GM18505 (cell line): ENCODE measurements around the gene PRAMEF1.
"Not testable (repeated sequence)": the region's sequence is repeated elsewhere in the genome, so short reads cannot be mapped to it uniquely, and the experiment has no call there.

Source experiments
- ATAC-seq: cut with Tn5 transposase; IDR thresholded peaks from one replicate; pipeline ENCODE4 v1.9.1; 2021; ENCODE audit not compliant: unreplicated experiment
- POLR2A ChIP-seq: IDR thresholded peaks from 4 replicates; pipeline ENCODE4 v1.6.1; 2011; ENCODE audit warnings: borderline replicate concordance; ENCODE audit not compliant: insufficient read depth, insufficient read length; ENCODE audit errors: extremely low read depth

Gene PRAMEF1

DNA sequence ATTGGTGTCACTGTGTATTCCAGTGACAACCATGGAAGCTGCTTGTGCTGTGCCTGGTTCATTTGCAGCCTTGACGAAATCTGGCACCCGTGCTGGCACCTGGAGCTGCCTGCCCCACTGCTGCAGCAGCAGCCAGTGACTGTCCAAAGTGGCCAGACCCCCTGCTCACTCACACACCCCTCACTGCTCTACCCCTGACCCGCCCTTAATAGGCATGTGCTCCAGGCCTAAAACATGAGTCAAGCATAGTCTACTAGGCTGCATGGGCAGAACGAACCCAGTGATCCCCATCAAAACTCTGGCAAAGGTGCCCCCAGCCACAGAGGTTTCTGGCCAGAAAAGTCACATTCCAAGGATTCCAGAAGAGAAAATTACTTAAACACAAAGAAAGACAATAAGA is 7.7 kb downstream of the PRAMEF1 start:
- no peak for TF ChIP-seq POLR2A
- no peak for ATAC-seq

- TF ChIP-seq POLR2A, result no peak
- no peak for ATAC-seq
Measured at GRCh38 chr1:12799730-12800129, 8.5 kb downstream of the PRAMEF1 start.

GRCh38 chr1:12809933-12810332 is 18.7 kb downstream of the PRAMEF1 start:
- no peak for TF ChIP-seq POLR2A
- ATAC-seq, result no peak

GRCh38 chr1:12810691-12811408 is 19.7 kb downstream of the PRAMEF1 start:
- no peak for ATAC-seq
- TF ChIP-seq POLR2A, result no peak

DNA sequence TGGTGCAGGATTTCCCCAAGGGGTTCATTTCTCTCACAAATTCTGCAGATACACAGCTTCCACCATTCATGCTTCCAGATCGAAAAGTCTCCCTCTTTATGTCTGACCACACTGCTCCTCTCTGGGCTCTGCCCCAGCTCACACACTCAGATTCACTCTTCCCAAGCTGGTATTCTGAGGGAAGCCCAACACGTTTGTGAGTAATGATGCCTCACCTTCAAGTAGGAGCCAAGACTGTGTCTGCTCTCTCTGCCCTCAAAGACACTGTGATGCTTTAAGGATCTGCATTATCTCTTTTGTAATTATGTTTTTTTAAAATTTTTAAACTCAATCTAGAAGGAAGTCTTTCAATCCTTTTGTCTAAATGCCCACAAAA is 20.2 kb downstream of the PRAMEF1 start:
- TF ChIP-seq POLR2A, result no peak
- no peak for ATAC-seq

DNA sequence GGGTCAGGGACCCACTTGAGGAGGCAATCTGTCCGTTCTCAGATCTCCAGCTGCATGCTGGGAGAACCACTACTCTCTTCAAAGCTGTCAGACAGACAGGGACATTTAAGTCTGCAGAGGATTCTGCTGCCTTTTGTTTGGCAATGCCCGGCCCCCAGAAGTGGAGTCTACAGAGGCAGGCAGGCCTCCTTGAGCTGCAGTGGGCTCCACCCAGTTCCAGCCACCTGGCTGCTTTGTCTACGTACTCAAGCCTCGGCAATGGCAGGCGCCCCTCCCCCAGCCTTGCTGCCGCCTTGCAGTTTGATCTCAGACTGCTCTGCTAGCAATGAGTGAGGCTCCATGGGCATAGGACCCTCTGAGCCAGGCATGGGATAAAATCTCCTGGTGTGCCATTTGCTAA is 27.9 kb downstream of the PRAMEF1 start:
- ATAC-seq, result not testable (repeated sequence)

DNA sequence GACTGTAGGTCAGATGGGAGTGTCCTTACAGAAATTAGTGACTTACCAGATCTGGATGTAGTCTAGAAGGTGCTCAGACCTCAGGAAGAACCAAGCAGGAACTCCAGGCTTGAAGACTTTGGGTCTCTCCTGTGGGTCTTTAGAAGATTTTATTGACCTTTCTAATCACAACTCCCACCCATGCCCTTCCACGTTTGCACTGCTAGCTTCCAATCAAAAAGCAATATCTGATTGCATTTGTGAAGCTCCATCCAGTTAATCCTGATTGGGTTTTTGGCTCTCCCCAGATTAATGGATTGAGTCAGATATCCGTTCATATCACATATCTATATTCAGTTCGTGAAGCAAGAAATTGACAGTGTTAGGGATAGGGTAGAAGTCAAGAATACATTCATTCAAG is 40.1 kb downstream of the PRAMEF1 start, which contains the start of gene PRAMEF11:
PRAMEF11 (minus strand) TSS at position 101 of the 400 bp plus-strand sequence. CDS start 2,621 bp downstream, outside the sequence.
- not testable (repeated sequence) for ATAC-seq

GRCh38 chr1:12833251-12833650 is 42.1 kb downstream of the PRAMEF1 start:
- not testable (repeated sequence) for ATAC-seq
